Subcutaneous adipose tissue (tissue), 4 donors: Measurements from ENCODE around the gene SERPINA1. TPM values are rescaled to one million over a fixed set of nuclear protein-coding genes. Genes with fewer than 3 reads are reported as not detected.

Experiments used
- CTCF ChIP-seq: fragments of 450-650 bp; IDR thresholded peaks from one replicate; pipeline ENCODE4 v1.5.1; 2016; ENCODE audit warnings: low read depth, mild to moderate bottlenecking, control low read depth, antibody characterized with exemption, moderate library complexity
- total RNA-seq, 4 donors: library from RNA; depleted of rRNA; stranded (reverse); fragments of >200 nt; gene quantifications; one replicate each; pipeline ENCODE4 v1.1.0, GENCODE V29; 2016

The SERPINA1 gene
- total RNA-seq, 4 donors from 2014 or later: 2.1 to 10.4 (median 3.7) TPM

- TF ChIP-seq CTCF: no peak
These were observed 7.6 kb upstream of the SERPINA1 start for GRCh38 chr14:94395888-94396574.

GRCh38 chr14:94395282-94395887, 7.0 kb upstream of the SERPINA1 start:
- no peak for TF ChIP-seq CTCF

GRCh38 chr14:94394581-94395207, 6.3 kb upstream of the SERPINA1 start:
- no peak for TF ChIP-seq CTCF

GRCh38 chr14:94394025-94394493, 5.7 kb upstream of the SERPINA1 start:
- no peak for TF ChIP-seq CTCF

- TF ChIP-seq CTCF: no peak
These were observed 5.1 kb upstream of the SERPINA1 start for GRCh38 chr14:94393474-94393873.

- TF ChIP-seq CTCF: no peak
These were observed 4.1 kb upstream of the SERPINA1 start for GRCh38 chr14:94392510-94392935.

- TF ChIP-seq CTCF: no peak
These were observed 3.0 kb upstream of the SERPINA1 start for GRCh38 chr14:94391281-94391975.
